ENCODE measurements around the gene POLR3A. TPM values are rescaled to one million over a fixed set of nuclear protein-coding genes. Genes with fewer than 3 reads are reported as not detected.

POLR3A gene
- total and polyA plus RNA-seq, 2 of the 13 experiments (the other 11 are each of a cell fraction or from before 2014, with no cell fraction given) = 13.6 to 19.2 TPM

- TF ChIP-seq ONECUT2 (CRISPR knock-in tag; IDR thresholded peaks at IDR 0.05) = 0 out of 2 replicates have a peak, but pooled peaks have one; percentile 18
- peak; percentile 77; the same call in 1 of the 2 replicates for TF ChIP-seq HMG20A (CRISPR knock-in tag; IDR thresholded peaks at IDR 0.05; ENCODE audit: borderline replicate concordance)
- no peak for TF ChIP-seq GMEB1 (CRISPR knock-in tag; IDR thresholded peaks at IDR 0.05; ENCODE audit: borderline replicate concordance)
- peak; percentile 98 for TF ChIP-seq PHF21A (CRISPR knock-in tag; IDR thresholded peaks at IDR 0.05)
- TF ChIP-seq NONO (IDR thresholded peaks at IDR 0.05) = no peak
- 0 out of 2 replicates have a peak, but pooled peaks have one; percentile 20 for TF ChIP-seq NONO (CRISPR knock-in tag; conservative IDR thresholded peaks at IDR 0.05)
- TF ChIP-seq AFF4 (CRISPR knock-in tag; IDR thresholded peaks at IDR 0.05) = no peak
- no peak for TF ChIP-seq ZNF253 (CRISPR knock-in tag; IDR thresholded peaks at IDR 0.05; ENCODE audit: borderline replicate concordance)
- TF ChIP-seq MED8 (CRISPR knock-in tag; IDR thresholded peaks at IDR 0.05; ENCODE audit: insufficient replicate concordance) = no peak
- peak; percentile 61 for TF ChIP-seq ZBTB7B (CRISPR knock-in tag; IDR thresholded peaks at IDR 0.05)
- no peak for TF ChIP-seq KLF15 (CRISPR knock-in tag; IDR thresholded peaks at IDR 0.05; ENCODE audit: borderline replicate concordance)
- peak; percentile 40; the same call in 1 of the 2 replicates for TF ChIP-seq KDM6A (CRISPR knock-in tag; IDR thresholded peaks at IDR 0.05; ENCODE audit: low read depth)
- no peak for TF ChIP-seq ZSCAN5A (CRISPR knock-in tag; IDR thresholded peaks at IDR 0.05; ENCODE audit: borderline replicate concordance)
- peak; percentile 41; the same call in 1 of the 2 replicates for TF ChIP-seq ZNF644 (CRISPR knock-in tag; IDR thresholded peaks at IDR 0.05; ENCODE audit: low read depth)
- no peak for TF ChIP-seq CCDC6 (CRISPR knock-in tag; IDR thresholded peaks at IDR 0.05)
- no peak for TF ChIP-seq CAMTA2 (CRISPR knock-in tag; IDR thresholded peaks at IDR 0.05; ENCODE audit: borderline replicate concordance)
- TF ChIP-seq ZNF205 (CRISPR knock-in tag; IDR thresholded peaks at IDR 0.05) = peak; percentile 57; the same call in 1 of the 2 replicates
- TF ChIP-seq CREM (IDR thresholded peaks at IDR 0.05) = no peak
- no peak for TF ChIP-seq CREM (CRISPR knock-in tag; IDR thresholded peaks at IDR 0.05)
- TF ChIP-seq POGK (CRISPR knock-in tag; conservative IDR thresholded peaks at IDR 0.05) = 0 out of 2 replicates have a peak, but pooled peaks have one; percentile 56
- peak; percentile 89 for TF ChIP-seq FOSL2 (CRISPR knock-in tag; IDR thresholded peaks at IDR 0.05)
Measured at GRCh38 chr10:77989081-77989724, 40.1 kb downstream of the POLR3A start (continued).
